ENCODE results near the gene CILP2. TPM values are rescaled to one million over a fixed set of nuclear protein-coding genes. Genes with fewer than 3 reads are reported as not detected.

The CILP2 gene
- total and polyA plus RNA-seq, 12 donors, result 0.07 to 0.61 (median 0.21) TPM; not detected in 2

- intact Hi-C loops (cut with DNase I), result no loop called here
- DNase-seq, result no peak
- no peak overlapping the region for H3K4me3 ChIP-seq
- no peak for ATAC-seq
- H3K9me3 ChIP-seq, result no peaks in the 10 kb centered on the region
- no peaks in the 10 kb centered on the region for H3K36me3 ChIP-seq
- H3K27ac ChIP-seq, result no peak overlapping the region
- TF ChIP-seq CTCF (IDR thresholded peaks at IDR 0.05), result no peak
- peaks cover 0 to 6% (median 0%) of the 10 kb centered on the region in 7 donors for H3K27me3 ChIP-seq
- 86 to 89% methylated on average over 2 of the region's 2 CpGs for WGBS, 2 donors
- peaks cover 0 to 19% (median 0%) of the 10 kb centered on the region in 9 donors for H3K4me1 ChIP-seq
Measured at GRCh38 chr19:19588546-19588945, 50.5 kb downstream of the CILP2 start.

- DNase-seq, result no peak
- ATAC-seq, result peak in 5 of 8 donors; percentile 22 to 76 (median 45)
- H3K27me3 ChIP-seq, result peaks cover 0 to 8% (median 0%) of the 10 kb centered on the region in 7 donors
- H3K9me3 ChIP-seq, result no peaks in the 10 kb centered on the region
- intact Hi-C loops (cut with DNase I), result no loop called here
- no peak overlapping the region for H3K4me3 ChIP-seq
- H3K4me1 ChIP-seq, result peaks cover 0 to 29% (median 0%) of the 10 kb centered on the region in 9 donors
- no peaks in the 10 kb centered on the region for H3K36me3 ChIP-seq
- peak overlapping the region in 1 of 10 donors; percentile 80 for H3K27ac ChIP-seq
- 51 to 65% methylated on average over 13 of the region's 13 CpGs for WGBS, 2 donors
- no peak for TF ChIP-seq CTCF (IDR thresholded peaks at IDR 0.05)
Measured at GRCh38 chr19:19591133-19591825, 53.2 kb downstream of the CILP2 start.

- H3K27me3 ChIP-seq, result peaks cover 0 to 8% (median 0%) of the 10 kb centered on the region in 7 donors
- no peak overlapping the region for H3K4me3 ChIP-seq
- no peak for DNase-seq
- intact Hi-C loops (cut with DNase I), result no loop called here
- no peak for TF ChIP-seq CTCF (IDR thresholded peaks at IDR 0.05)
- 90 to 95% methylated on average over 10 of the region's 10 CpGs for WGBS, 2 donors
- no peak overlapping the region for H3K27ac ChIP-seq
- H3K36me3 ChIP-seq, result no peaks in the 10 kb centered on the region
- ATAC-seq, result no peak
- no peaks in the 10 kb centered on the region for H3K9me3 ChIP-seq
- peaks cover 0 to 33% (median 0%) of the 10 kb centered on the region in 9 donors for H3K4me1 ChIP-seq
Measured at GRCh38 chr19:19592690-19593089, 54.6 kb downstream of the CILP2 start.

GRCh38 chr19:19594381-19594780, 56.3 kb downstream of the CILP2 start:
- no peak overlapping the region for H3K4me3 ChIP-seq
- H3K4me1 ChIP-seq, result peaks cover 0 to 35% (median 0%) of the 10 kb centered on the region in 9 donors
- ATAC-seq (no peak), DNase-seq (no peak)
- H3K36me3 ChIP-seq, result no peaks in the 10 kb centered on the region
- H3K9me3 ChIP-seq, result no peaks in the 10 kb centered on the region
- 91 to 97% methylated on average over 4 of the region's 4 CpGs for WGBS, 2 donors
- no peak for TF ChIP-seq CTCF (IDR thresholded peaks at IDR 0.05)
- H3K27ac ChIP-seq, result no peak overlapping the region
- H3K27me3 ChIP-seq, result peaks cover 0 to 8% (median 0%) of the 10 kb centered on the region in 7 donors
- intact Hi-C loops (cut with DNase I), result no loop called here
